DMS53 treated with DMSO at 0.1 percent for 48 hours (cell line): ENCODE results near the gene C2orf80.
"Not testable (repeated sequence)": the region's sequence is repeated elsewhere in the genome, so short reads cannot be mapped to it uniquely, and the experiment has no call there.

Experiments
- DNase-seq: peaks from one replicate; lab custom pipeline; 2025; ENCODE audit not compliant: unreplicated experiment; lab: John Stamatoyannopoulos, UW

C2orf80 gene

DNA sequence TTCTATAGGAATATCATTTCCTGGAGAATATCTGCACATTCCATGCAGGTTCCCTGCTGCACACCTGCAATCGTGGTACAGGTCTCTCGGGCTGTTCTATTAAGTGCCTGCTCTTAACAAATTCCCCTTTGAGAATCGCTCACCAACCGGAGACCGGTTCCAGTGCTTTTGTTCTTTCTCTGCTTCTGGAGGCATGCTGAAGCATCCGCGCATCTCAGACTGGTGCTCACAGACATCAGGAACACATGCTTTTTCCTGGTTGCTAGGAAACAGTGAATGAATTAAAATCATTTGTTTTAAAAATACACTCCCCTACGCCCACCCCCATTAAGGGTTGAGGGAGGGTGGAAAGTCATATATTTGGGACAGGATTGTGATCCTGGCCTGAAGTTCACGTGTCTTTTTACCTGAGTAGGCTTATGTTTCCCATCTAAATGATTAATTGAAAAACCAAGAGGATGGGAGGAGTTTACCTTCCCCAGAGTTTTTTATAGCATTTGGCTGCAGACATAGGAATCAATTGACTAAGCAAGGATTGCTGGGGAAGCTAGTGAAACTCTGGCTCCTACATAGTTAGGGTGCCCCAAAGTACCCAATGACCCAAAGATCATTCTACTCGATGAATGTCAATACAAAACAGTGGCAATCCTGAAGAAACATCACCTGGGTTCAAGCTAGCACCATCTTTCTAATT lies at the start of gene C2orf80:
Gene C2orf80, minus strand, starts transcription at position 221 of the 694 bp plus-strand sequence. CDS start 3,044 bp downstream, outside the sequence.
- no peak for DNase-seq

DNA sequence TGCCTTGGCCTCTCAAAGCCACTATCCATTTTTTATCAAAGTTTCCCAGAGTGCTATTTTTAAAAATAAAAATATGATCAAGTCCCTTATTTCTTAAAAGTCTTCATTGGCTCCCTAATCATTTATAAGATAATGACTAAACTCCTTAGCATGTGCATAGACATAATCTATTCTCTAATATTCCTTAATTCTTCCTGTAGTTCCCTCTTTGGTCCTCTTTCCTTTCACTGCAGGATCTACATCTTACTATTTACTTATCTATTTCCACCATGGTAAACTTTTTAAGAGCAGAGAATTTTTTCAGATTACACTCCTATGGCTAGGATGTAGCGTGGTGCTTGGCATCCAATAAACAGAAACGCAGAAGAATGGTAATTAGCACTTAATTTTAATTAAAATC lies 46.0 kb upstream of the C2orf80 start:
- no peak for DNase-seq

DNA sequence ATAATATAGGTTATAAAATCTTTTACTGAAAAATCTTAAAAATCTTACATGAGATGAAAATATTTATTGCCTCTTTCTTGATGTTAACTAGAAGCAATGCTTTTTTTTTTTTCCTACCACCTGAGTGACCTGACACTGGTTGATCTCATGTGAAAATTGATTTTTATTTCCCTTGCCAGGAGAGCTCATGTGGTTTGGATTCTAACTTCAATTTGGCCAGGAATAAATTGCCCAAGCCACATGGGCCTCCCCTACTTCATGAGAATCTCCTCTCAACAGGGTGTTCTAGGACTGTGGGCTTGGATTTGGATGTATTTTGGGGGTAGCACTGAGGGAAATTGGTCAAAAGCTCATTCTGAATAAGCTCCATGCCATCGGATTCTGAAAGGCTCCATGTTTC lies 45.0 kb upstream of the C2orf80 start:
- no peak for DNase-seq

DNA sequence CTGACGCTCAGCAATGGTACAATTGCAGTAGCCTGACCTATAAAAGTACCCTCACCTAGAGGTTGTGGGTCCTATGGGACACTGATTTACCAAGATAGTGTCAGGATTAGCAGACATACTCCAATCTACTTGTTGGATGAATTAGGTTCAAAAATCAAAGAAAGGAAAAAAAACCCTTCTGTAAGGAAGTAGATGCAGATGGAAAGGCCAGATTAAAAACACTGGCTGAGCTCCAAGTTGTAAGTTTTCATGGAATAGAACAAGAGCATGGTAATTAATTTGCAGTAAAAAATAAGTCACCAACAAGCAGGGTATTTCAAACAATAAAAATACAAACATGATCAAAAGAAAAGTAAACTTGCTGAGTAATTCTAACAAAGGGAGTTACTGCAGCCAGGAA lies 38.6 kb upstream of the C2orf80 start:
- DNase-seq = no peak

DNA sequence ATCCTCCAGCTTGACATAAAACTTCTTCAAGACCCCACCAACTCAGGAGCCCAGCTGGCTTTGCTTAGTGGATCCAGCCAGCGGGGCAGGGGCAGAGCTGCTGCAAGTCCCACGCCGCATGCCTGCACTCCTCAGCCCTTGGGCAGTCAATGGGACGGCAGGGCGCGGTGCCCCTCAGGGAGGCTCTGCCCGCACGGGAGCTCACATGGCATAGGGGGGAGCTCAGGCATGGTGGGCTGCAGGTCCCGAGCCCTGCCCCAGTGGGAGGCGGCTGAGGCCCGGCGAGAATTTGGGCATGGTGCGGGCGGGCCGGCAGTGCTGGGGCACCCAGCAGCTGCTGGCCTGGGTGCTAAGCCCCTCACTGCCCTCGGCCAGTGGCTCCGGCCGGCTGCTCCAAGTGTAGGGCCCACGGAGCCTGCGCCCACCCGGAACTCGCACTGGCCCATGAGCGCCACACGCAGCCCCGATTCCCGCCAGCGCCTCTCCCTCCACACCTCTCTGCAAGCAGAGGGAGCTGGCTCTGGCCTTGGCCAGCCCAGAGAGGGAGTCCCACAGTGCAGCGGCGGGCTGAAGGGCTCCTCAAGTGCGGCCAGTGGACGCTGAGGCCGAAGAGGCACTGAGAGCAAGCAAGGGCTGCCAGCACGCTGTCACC lies 37.9 kb upstream of the C2orf80 start:
- no peak for DNase-seq

DNA sequence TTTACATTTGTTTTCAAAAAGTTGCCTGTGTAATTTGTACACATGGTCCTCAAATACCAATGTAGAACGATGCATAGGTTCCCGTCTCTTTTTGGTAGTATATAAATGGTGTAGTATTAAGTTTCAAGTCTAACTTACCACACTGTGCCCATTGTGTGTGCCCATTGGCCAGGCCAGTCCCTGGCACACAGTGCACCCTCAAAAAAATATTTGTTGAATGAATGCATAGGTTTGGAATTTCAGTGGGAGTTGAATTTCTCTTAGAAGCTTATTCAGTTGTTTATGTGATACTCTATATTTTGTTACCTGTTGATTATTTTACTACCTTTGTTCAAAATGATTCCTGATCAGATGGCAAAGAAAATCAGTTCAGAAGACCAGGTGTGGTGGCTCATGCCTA lies 35.0 kb upstream of the C2orf80 start:
- DNase-seq = no peak

DNA sequence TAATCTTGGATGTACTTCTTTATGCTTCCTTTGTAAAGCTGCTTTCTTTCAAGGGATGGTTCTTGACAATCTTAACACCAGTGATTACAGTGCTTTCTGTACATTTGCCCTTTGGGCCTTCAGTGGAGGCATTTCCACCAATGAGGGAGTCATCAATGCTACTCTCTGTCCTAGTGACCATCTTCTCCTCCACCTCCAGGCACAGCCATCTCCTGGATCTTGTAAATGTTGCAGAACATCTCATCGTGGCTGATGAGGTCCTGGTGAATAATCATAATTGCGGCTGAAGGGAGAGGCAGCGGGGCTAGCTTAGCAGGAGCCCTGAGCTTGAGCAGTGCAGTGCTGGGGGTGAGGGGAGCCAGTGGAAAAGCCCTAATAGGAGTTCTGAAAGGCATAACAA lies 32.5 kb upstream of the C2orf80 start:
- no peak for DNase-seq

DNA sequence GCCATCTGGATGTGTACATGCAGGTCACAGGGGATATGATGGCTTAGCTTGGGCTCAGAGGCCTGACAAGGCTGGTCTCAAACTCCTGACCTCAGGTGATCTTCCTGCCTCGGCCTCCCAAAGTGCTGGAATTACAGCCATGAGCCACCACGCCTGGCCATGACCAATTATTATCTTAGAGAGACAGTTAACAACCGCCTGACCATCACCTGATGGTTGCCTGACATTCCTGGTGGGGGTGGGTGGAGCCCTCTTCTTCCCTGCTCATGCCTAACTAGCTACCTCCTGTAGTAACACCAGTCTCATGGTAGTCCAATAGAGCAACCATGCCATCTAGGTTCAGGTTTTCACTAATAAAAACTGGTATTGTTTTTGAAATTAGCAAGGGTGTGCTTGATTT lies 32.0 kb upstream of the C2orf80 start:
- not testable (repeated sequence) for DNase-seq

DNA sequence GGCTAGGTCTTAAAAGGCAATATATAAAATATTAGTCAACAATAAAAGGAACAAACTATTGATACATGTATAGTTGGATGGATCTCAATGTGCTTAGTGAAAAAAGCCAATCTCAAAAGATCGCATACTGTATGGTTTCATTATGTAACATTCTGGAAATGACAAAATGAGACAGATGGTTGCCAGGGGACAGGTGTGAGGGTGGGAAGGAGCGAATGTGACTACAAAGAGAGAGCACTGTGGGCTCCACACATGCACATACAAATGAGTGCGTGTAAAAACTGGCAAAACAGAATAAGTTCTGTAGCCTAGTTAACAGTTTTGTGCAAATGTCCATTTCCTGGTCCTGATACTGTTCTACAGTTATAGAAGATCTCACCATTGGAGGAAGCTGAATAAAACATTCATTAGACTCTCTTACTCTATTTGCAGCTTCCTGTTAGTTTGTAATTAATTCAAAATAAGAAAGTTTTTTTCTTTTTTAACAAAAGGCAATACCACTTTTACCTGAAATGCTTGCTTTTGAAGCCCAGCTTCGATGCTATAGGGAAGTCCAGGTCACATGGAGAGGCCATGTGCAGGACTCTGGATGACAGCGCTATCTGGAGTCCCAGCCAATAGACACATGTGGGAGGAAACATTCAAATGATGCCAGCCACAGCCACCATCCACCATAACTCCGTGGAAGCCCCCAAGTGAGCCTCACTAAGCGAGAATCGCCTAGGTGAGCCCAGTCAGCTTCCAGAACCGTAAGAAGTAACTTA lies 21.0 kb upstream of the C2orf80 start:
- DNase-seq = no peak

DNA sequence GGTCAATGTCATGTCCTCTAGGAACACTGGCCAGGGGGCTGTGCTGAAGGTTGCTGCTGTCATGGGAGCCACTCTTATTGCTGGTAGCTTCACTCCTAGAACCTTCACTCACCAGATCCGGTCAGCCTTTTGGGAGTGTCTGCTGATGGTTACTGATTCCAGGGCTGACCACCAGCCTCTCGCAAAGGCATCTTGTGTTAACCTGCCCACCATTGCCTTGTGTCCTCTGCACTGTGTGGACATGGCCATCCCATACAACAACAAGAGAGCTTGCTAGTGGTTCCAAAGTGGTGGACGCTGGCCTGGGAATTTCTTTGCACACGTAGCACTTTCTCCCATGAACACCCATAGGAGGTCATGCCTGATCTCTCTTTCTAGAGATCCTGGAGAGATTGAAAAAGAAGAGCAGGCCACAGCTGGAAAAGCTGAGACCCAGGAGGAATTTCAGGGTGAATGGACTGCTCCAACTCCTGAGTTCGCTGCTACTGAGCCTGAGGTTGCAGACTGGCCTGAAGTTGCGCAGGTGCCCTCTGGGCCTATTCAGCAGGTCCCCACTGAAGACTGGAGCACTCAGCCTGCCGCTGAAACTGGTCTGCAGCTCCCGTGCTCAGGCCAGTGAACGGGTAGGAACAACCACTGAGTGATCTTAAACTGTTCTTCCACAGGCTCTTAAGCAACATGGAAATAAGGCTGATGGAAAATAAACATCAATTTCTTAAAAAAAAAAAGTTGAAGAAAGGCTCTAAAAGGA lies 18.7 kb upstream of the C2orf80 start:
- DNase-seq = no peak

DNA sequence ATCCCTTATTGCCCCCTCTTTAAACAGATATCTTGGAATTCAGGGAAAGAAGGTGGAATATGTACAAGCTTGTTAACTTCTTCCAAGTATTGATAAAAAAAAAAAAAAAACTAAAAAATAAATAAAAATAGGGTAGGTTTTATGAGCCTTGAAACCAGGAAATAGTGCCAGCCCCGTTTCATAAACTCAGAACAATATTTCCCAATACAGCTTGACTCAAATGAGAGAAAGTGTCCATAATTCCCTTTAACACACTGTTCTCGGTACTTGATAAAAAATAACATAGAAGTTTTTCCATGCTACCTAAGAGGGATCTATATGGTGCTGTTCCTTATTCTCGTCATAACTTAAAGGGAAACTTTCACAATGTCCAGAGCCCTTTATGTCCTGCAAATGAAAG lies 17.9 kb upstream of the C2orf80 start:
- no peak for DNase-seq

DNA sequence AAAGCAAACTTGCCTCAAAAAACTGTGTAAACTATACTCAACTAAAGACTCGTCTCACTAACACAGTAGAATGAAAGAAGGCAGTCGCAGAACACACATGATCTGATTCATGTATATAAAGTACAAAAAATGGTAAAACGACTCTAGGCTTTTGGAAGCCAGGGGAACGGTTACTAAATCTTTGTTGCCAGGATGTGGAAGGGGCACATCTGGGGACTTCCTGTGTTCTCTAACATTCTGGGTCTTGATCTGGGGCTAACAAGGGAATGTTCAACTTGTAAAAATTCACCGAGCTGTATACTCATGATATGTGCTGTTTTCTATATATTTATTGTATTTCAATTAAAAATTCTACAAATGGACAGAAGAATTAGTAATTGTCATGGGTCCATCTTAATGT lies 14.3 kb upstream of the C2orf80 start:
- DNase-seq = no peak

DNA sequence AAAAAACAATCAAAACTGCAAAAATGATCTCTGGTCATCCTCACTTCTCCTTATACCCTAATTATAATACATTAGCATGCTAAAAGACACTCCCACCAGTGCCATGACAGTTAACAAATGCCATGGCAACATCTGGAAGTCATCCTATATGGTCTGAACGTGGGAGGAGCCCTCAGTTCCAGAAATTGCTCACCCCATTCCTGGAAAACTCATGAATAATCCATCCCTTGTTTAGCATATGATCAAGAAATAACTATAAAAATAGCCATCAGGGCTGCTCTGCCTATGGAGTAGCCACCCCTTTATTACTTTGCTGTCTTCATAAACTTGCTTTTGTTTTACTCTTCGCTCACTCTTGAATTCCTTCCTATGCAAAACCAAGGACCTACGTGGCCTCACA lies 5.7 kb upstream of the C2orf80 start:
- no peak for DNase-seq

DNA sequence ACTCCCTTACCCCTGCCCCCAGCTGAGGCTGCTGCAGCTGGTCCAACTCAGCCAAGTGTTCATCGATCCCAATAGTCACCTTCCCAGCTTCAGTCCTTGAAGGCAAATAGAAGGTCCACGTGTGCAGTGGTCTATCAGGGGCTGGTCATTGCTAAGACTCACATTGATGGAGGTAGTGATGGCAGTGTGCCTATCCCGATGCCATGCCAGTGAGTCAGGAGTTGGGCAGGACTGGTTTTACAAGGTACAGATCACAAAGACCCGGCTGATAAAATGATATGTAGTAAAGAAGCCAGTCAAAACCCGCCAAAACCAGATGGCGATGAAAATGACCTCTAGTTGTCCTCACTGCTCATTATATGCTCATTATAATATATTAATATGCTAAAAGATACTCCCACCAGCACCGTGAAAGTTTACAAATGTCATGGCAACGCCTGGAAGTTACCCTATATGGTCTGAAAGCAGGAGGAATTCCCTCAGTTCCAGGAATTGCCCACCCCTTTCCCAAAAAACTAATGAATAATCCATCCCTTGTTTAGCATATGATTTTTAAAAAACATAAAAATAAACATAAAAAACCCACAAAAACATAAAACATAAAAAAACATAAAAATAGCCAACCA lies 2.9 kb upstream of the C2orf80 start:
- no peak for DNase-seq

DNA sequence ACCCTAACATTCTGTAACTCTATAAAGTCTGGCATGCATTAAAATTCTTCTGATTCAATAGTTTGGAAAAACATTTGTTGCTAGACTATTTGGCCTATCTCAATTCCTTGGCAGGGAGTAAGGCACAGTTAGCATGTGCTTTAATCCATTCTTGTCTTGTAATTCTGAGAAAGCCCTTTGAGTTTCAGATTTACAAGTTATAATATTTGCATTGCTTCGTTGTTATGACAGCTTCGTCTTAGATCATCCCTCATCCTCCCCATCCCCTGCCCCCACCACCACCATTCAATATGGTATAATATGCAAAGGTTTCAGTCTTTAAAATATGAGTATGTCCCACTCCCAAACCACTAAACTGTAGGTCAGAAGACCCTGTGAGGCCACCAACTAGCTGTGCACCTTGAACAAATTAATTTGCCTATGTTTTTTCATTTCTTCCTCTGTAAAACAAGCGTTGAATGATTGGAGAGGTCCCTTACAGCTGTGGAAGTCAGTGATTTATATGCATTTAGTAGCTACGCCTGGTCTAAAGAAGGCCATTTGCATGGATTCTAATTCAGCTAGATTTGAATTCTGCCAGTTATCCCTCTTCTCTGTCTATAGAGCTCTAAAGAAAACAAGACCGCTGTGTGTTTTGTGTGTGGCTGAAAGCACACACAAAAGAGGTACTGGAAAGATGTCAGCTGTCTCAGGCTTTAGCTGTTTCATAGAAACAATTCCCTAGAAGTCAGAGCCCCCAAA lies 591 bp downstream of the C2orf80 start:
- no peak for DNase-seq

DNA sequence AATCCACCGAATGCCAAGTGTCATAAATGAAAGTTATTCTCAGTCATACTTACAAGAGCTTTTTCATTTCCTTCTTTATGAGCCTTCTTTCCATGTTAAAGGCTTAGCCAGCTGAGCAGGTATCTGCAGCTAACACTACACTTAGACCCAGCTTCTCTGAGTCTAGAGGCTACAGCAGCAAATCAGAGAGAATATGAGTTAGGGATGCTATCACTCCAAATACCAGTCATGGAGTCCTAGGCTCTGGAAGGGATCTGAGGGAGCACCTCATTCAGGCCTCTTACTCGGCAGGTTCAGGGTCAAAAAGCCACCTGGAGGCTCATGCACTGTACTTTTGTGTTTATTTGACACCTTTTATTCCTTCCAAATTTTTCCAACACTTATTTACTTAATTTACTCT lies 2.9 kb downstream of the C2orf80 start:
- no peak for DNase-seq

DNA sequence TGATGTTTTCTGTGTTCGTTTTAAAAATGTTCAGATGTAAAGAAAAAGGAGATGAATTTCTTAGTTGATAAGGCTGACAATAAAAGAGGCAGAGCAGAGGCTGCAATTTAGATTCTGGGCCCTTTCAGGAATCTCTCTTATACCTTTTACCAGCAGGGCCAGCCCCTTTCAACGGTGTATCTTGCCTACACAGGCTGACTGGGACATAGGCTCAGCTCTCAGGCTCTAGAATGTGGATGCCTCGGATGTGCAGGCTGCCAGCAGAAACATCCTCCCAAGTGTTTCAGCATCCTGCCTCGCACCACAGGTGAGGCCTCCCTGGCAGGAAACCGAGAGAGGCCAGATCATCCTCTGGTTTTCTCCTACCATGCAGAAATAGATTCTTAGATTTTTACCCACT lies 3.4 kb downstream of the C2orf80 start:
- DNase-seq = no peak

DNA sequence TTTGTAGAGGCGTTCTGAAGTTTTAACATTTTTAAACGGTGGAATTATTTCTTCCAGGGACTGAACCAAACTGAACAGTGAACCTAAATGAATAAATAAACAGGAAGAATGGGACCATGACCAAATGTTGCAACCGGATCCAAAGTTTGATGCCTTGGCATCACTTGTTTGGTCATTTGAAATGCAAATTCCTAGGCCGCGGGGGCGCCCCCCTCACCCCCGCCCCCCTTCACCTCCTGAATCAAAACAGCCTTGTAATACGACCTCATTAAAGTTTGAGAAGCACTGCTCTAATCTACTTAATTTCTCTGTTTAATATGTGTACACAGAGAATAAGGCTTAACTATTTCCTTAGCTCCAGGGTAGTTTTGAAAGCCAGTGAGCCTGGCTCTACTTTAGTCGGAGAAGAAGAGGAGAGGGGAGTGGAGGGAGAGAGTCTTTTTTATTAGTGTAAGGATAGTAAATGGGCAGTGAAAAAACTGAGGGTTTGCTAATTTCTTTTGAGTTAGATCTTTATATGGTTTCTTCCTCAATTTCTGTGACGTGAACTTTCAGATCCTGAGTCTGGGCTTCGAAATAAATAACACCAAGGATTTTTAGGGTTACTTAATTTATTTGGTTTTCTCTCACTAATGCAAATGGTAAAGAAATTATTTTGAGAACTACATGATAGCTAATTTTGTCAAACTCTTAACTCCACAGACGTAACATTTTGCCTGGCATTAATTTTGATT lies 5.7 kb downstream of the C2orf80 start:
- DNase-seq = no peak

DNA sequence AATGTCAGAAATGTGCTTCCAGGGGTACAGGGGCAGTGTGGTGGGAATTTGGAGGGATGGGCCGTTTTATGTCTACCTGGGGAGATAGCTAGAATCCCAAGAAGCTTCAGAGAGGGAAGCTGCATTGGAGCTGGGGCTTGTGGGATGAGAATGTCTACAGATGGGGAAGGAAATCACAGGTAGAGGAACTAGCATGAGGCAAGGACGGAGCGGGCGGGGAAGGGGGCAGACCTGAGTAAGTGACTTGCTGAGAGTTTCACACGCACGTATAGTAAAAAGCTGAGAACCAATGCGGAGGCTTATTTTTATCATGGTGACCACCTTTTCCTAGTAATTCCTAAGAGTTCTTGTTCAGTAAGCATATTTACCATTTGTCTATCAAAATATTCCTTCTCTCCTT lies 6.3 kb downstream of the C2orf80 start:
- no peak for DNase-seq

DNA sequence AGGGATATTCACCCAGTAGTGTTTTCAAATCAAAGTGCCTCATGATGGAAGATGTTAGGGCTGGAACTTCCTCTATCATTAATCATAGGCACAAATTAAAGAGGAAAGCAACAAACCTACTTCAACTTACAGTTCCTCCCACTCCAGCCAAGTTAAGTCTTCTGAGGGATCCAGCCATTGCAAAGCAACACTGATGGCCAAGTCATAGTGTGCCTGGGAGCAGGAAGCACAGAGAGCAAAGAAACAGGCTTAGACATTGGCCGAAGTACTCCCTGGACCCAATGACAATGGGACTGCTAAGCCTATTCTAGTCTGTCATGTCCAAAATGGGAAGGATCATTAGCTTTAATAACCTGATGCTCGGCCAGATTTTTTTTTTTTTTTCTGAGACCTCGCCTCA lies 7.0 kb downstream of the C2orf80 start:
- no peak for DNase-seq
